Trophoblast cell (in vitro differentiated cells and primary cell): ENCODE measurements around the gene TTC36.
"Not testable (repeated sequence)": the region's sequence is repeated elsewhere in the genome, so short reads cannot be mapped to it uniquely, and the experiment has no call there.

Experiments
- DNase-seq, 2 donors: peaks; one replicate each; pipeline ENCODE4 v3.0.0-alpha.2; 2016
- H2AFZ ChIP-seq: 2 replicates; pipeline ENCODE4 v1.6.1; 2013; ENCODE audit warnings: low read length, moderate library complexity, mild to moderate bottlenecking; ENCODE audit not compliant: insufficient read depth, poor library complexity
- H2AK5ac ChIP-seq: 2 replicates; pipeline ENCODE4 v1.6.1; 2013; ENCODE audit warnings: mild to moderate bottlenecking, low read length
- H2BK120ac ChIP-seq: 2 replicates; pipeline ENCODE4 v1.6.1; 2013; ENCODE audit warnings: low read length, mild to moderate bottlenecking, moderate library complexity; ENCODE audit not compliant: insufficient read depth, poor library complexity
- H2BK12ac ChIP-seq: 2 replicates; pipeline ENCODE4 v1.6.1; 2013; ENCODE audit warnings: mild to moderate bottlenecking, low read length, moderate library complexity
- H2BK5ac ChIP-seq: 2 replicates; pipeline ENCODE4 v1.6.1; 2013; ENCODE audit warnings: low read length, low read depth, moderate library complexity, mild to moderate bottlenecking; ENCODE audit not compliant: poor library complexity
- H3K14ac ChIP-seq: 2 replicates; pipeline ENCODE4 v1.6.1; 2013; ENCODE audit warnings: mild to moderate bottlenecking, low read length
- H3K18ac ChIP-seq: 2 replicates; pipeline ENCODE4 v1.6.1; 2013; ENCODE audit warnings: mild to moderate bottlenecking, low read length
- H3K23ac ChIP-seq: 2 replicates; pipeline ENCODE4 v1.6.1; 2013; ENCODE audit warnings: low read length
- H3K27ac ChIP-seq: 2 replicates; pipeline ENCODE4 v1.5.1; 2013; ENCODE audit warnings: low read depth, mild to moderate bottlenecking, inconsistent platforms, low read length, moderate library complexity
- H3K27me3 ChIP-seq: 2 replicates; pipeline ENCODE4 v1.6.1; 2013; ENCODE audit warnings: inconsistent platforms, mild to moderate bottlenecking, low read length, moderate library complexity; ENCODE audit not compliant: insufficient read depth
- H3K36me3 ChIP-seq, 2 experiments: 1 replicate in 1 of 2; 2 replicates in 1 of 2; pipeline ENCODE4 v1.6.1; 2013; ENCODE audit warnings: low read length in 2 of 2, mild to moderate bottlenecking in 2 of 2, moderate library complexity in 1 of 2; ENCODE audit not compliant: insufficient read depth in 2 of 2, control insufficient read depth in 1 of 2
- H3K4ac ChIP-seq: 2 replicates; pipeline ENCODE4 v1.6.1; 2013; ENCODE audit warnings: low read depth, mild to moderate bottlenecking, low read length, moderate library complexity
- H3K4me1 ChIP-seq, 2 experiments: 1 replicate in 1 of 2; 2 replicates in 1 of 2; pipeline ENCODE4 v1.6.1; 2013; ENCODE audit warnings: low read length in 2 of 2, mild to moderate bottlenecking in 2 of 2, moderate library complexity in 1 of 2; ENCODE audit not compliant: insufficient read depth in 2 of 2, control insufficient read depth in 1 of 2
- H3K4me2 ChIP-seq: 2 replicates; pipeline ENCODE4 v1.6.1; 2013; ENCODE audit warnings: inconsistent platforms, mild to moderate bottlenecking, low read length, moderate library complexity
- H3K4me3 ChIP-seq: 2 replicates; pipeline ENCODE4 v1.5.1; 2013; ENCODE audit warnings: mild to moderate bottlenecking, low read depth, low read length, inconsistent platforms
- H3K79me1 ChIP-seq: one replicate; pipeline ENCODE4 v1.6.1; 2013; ENCODE audit warnings: low read length
- H3K79me2 ChIP-seq: 2 replicates; pipeline ENCODE4 v1.6.1; 2013; ENCODE audit warnings: low read length, mild to moderate bottlenecking; ENCODE audit not compliant: control insufficient read depth, insufficient read depth, poor library complexity
- H3K9ac ChIP-seq: 2 replicates; pipeline ENCODE4 v1.6.1; 2013; ENCODE audit warnings: mild to moderate bottlenecking, low read length
- H3K9me3 ChIP-seq: 2 replicates; pipeline ENCODE4 v1.6.1; 2013; ENCODE audit warnings: low read depth, mild to moderate bottlenecking, control low read depth, inconsistent platforms, low read length; ENCODE audit not compliant: insufficient read depth
- H4K12ac ChIP-seq: 2 replicates; pipeline ENCODE4 v1.6.1; 2013; ENCODE audit warnings: low read depth, mild to moderate bottlenecking, low read length, moderate library complexity
- H4K8ac ChIP-seq: 2 replicates; pipeline ENCODE4 v1.6.1; 2013; ENCODE audit warnings: low read depth, mild to moderate bottlenecking, low read length, moderate library complexity
- H4K91ac ChIP-seq: one replicate; pipeline ENCODE4 v1.6.1; 2013; ENCODE audit warnings: low read depth, mild to moderate bottlenecking, low read length, moderate library complexity
- WGBS: extraction: QIAGEN DNeasy Blood & Tissue Kit; methylation state at CpG from one replicate; pipeline ENCODE4 v1.1.7; 2013; ENCODE audit warnings: missing lambda C conversion rate; ENCODE audit not compliant: insufficient read length, insufficient coverage; ENCODE audit errors: extremely low coverage; 5-methylcytosine and 5-hydroxymethylcytosine counted together

The TTC36 gene

DNA sequence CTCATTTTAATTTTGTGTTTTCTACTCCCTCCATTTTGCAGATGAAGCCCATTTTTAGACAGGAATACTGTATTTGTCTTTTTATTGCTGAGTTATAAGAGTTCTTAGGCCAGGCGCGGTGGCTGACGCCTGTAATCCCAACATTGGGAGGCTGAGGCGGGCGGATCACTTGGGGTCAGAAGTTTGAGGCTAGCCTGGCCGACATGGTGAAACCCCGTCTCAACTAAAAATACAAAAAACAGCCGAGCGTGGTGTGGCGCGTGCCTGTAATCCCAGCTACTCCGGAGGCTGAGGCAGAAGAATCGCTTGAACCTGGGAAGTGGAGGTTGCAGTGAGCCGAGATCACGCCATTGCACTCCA lies 44.4 kb downstream of the TTC36 start:
- Histone ChIP-seq H2AFZ (peak overlapping the region; percentile 66), H3K79me2 (peaks cover 10% of the 10 kb centered on the region), H4K91ac (peak overlapping the region; percentile 61), H3K4me2 (peak overlapping the region; percentile 67), H4K12ac (peak overlapping the region; percentile 64), H4K8ac (peak overlapping the region; percentile 80)
- H3K9ac ChIP-seq, H3K79me1 ChIP-seq, DNase-seq, H3K4me3 ChIP-seq, H2BK12ac ChIP-seq, H3K14ac ChIP-seq, H2BK5ac ChIP-seq, H3K18ac ChIP-seq, H3K23ac ChIP-seq, H3K36me3 ChIP-seq, H3K27me3 ChIP-seq, H3K4me1 ChIP-seq, H3K4ac ChIP-seq, H2AK5ac ChIP-seq, H3K27ac ChIP-seq, H2BK120ac ChIP-seq, H3K9me3 ChIP-seq: not testable (repeated sequence)
- no CpG with 5 or more reads among the region's 15 CpGs for WGBS

DNA sequence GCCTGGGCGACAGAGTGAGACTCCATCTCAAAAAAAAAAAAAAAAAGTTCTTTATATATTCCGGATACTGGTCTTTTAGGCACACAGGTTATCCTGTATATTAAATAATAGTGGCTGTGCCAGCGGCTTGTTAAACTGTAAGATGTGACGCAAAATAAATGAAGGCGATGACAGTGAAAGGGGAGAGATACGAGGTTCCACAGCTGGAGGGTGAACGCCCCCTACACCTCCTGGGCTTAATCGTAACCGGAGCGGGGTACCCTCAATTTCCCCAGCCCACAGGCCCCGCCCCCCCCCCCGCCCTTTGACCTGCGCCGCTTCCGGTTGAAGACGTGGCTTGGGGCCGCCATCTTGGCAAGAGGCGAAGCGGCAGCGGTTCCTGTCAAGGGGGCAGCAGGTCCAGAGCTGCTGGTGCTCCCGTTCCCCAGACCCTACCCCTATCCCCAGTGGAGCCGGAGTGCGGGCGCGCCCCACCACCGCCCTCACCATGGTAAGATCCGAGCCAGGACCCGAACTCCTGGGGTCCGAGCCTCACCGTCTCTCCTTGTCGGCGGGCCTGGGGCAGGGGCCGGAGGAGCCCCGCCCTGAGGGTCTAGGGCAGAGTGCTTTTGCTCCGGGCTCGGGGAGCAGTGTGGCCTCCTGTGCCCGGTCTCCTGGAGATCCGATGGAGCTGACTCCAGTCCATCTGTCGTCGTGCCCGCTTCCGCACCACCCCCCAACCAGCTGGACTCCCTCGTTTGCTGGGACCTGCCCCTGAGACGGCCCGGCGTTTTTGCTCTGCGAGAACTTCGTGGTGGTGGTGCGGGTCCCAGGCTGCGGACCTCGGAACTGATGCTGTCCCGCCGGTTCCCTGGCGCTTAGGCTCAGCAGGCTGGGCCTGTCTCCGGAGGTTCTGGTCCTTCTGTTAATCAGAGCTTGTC lies 45.0 kb downstream of the TTC36 start, which contains the start of gene ARCN1:
Gene ARCN1 (plus strand): TSS at position 349 of the 920 bp plus-strand sequence. CDS start 139 bp downstream, at position 488.
- no peak within 1 kb of the TSS for H2BK12ac ChIP-seq
- peak within 1 kb of the TSS; percentile 93 for H2AK5ac ChIP-seq
- peak within 1 kb of the TSS; percentile 91 for H4K12ac ChIP-seq
- H3K9ac ChIP-seq: peak within 1 kb of the TSS; percentile 99
- H3K36me3 ChIP-seq: peaks cover 2% of the 10 kb centered on the region in 2 experiments
- peak within 1 kb of the TSS; percentile 100 for H3K4ac ChIP-seq
- peak within 1 kb of the TSS; percentile 94 for H2BK120ac ChIP-seq
- peak within 1 kb of the TSS; percentile 97 for H2BK5ac ChIP-seq
- peak within 1 kb of the TSS; percentile 67 for H3K4me2 ChIP-seq
- peak within 1 kb of the TSS; percentile 99 for H3K14ac ChIP-seq
- H3K4me3 ChIP-seq: peak within 1 kb of the TSS; percentile 99
- peak within 1 kb of the TSS; percentile 86 for H3K27ac ChIP-seq
- H4K8ac ChIP-seq: peak within 1 kb of the TSS; percentile 98
- H2AFZ ChIP-seq: peak within 1 kb of the TSS; percentile 86
- H3K79me2 ChIP-seq: peaks cover 15% of the 10 kb centered on the region
- peaks cover 6% of the 10 kb centered on the region for H3K79me1 ChIP-seq
- peak; percentile 72 to 73 for DNase-seq
- no peaks in the 10 kb centered on the region for H3K27me3 ChIP-seq
- peak within 1 kb of the TSS; percentile 95 for H4K91ac ChIP-seq
- no CpG with 5 or more reads among the region's 55 CpGs for WGBS
- peak within 1 kb of the TSS; percentile 99 for H3K18ac ChIP-seq
- no peak within 1 kb of the TSS for H3K23ac ChIP-seq
- H3K9me3 ChIP-seq: no peaks in the 10 kb centered on the region
- H3K4me1 ChIP-seq: peaks cover 2 to 6% of the 10 kb centered on the region in 2 experiments

- Histone ChIP-seq H3K79me1 (peaks cover 6% of the 10 kb centered on the region), H3K18ac (no peak overlapping the region), H3K4me2 (peak overlapping the region; percentile 67), H2BK120ac (peak overlapping the region; percentile 94), H3K4me1 (peaks cover 2 to 6% of the 10 kb centered on the region in 2 experiments), H4K12ac (peak overlapping the region; percentile 91), H2BK12ac (no peak overlapping the region), H2AK5ac (peak overlapping the region; percentile 93), H3K14ac (peak overlapping the region; percentile 99), H4K8ac (peak overlapping the region; percentile 98), H3K27me3 (no peaks in the 10 kb centered on the region), H4K91ac (peak overlapping the region; percentile 95), H3K4ac (peak overlapping the region; percentile 100), H3K4me3 (peak overlapping the region; percentile 99), H2BK5ac (peak overlapping the region; percentile 97), H3K9me3 (no peaks in the 10 kb centered on the region), H2AFZ (peak overlapping the region; percentile 86), H3K79me2 (peaks cover 17% of the 10 kb centered on the region), H3K27ac (peak overlapping the region; percentile 86), H3K23ac (no peak overlapping the region), H3K9ac (peak overlapping the region; percentile 99), H3K36me3 (peaks cover 3% of the 10 kb centered on the region in 2 experiments)
- DNase-seq: peak; percentile 23 to 62
- no CpG with 5 or more reads among the region's 10 CpGs for WGBS
Observed at GRCh38 chr11:118572981-118573550, 45.8 kb downstream of the TTC36 start.

- peaks cover 6% of the 10 kb centered on the region for H3K79me1 ChIP-seq
- H2BK5ac ChIP-seq: no peak overlapping the region
- H2AFZ ChIP-seq: no peak overlapping the region
- peak overlapping the region; percentile 54 for H4K12ac ChIP-seq
- no peak overlapping the region for H3K14ac ChIP-seq
- peaks cover 17% of the 10 kb centered on the region for H3K79me2 ChIP-seq
- no peak overlapping the region for H3K9ac ChIP-seq
- H3K9me3 ChIP-seq: no peaks in the 10 kb centered on the region
- H4K8ac ChIP-seq: no peak overlapping the region
- no peak overlapping the region for H2BK120ac ChIP-seq
- H3K27ac ChIP-seq: no peak overlapping the region
- H3K4me2 ChIP-seq: no peak overlapping the region
- H3K18ac ChIP-seq: no peak overlapping the region
- H3K4me3 ChIP-seq: no peak overlapping the region
- no peak overlapping the region for H3K23ac ChIP-seq
- H2AK5ac ChIP-seq: no peak overlapping the region
- H3K4ac ChIP-seq: peak overlapping the region; percentile 98
- DNase-seq: peak; percentile 13 to 47
- H2BK12ac ChIP-seq: no peak overlapping the region
- peaks cover 3% of the 10 kb centered on the region in 2 experiments for H3K36me3 ChIP-seq
- no peaks in the 10 kb centered on the region for H3K27me3 ChIP-seq
- H3K4me1 ChIP-seq: peaks cover 2 to 6% of the 10 kb centered on the region in 2 experiments
- WGBS: no CpG with 5 or more reads among the region's 7 CpGs
- H4K91ac ChIP-seq: no peak overlapping the region
Observed at GRCh38 chr11:118574636-118575035, 47.4 kb downstream of the TTC36 start.
